Urinary bladder (tissue), 4 donors: ENCODE data around the gene PDE8B. TPM values are rescaled to one million over a fixed set of nuclear protein-coding genes. Genes with fewer than 3 reads are reported as not detected.

Experiments
- DNase-seq: peaks from one replicate; pipeline ENCODE4 v3.0.0-alpha.2; 2015; ENCODE audit errors: extremely low spot score
- H3K27ac ChIP-seq: one replicate; pipeline ENCODE4 v1.5.1; 2013; ENCODE audit warnings: low read depth, mild to moderate bottlenecking, moderate library complexity
- H3K36me3 ChIP-seq: one replicate; pipeline ENCODE4 v1.6.1; 2013; ENCODE audit warnings: mild to moderate bottlenecking, moderate library complexity; ENCODE audit not compliant: insufficient read depth
- H3K4me1 ChIP-seq: one replicate; pipeline ENCODE4 v1.6.1; 2013; ENCODE audit warnings: mild to moderate bottlenecking, moderate library complexity; ENCODE audit not compliant: insufficient read depth
- H3K4me3 ChIP-seq: one replicate; pipeline ENCODE4 v1.5.1; 2013; ENCODE audit warnings: low read depth, low read length
- WGBS: extraction: QIAGEN DNeasy Blood & Tissue Kit; methylation state at CpG from one replicate; pipeline ENCODE4 v1.1.7; 2013; 5-methylcytosine and 5-hydroxymethylcytosine counted together
- polyA plus RNA-seq: library from polyadenylated mRNA; stranded (reverse); fragments of 200-250 nt; gene quantifications from one replicate; pipeline ENCODE4 v1.2.3, GENCODE V29; 2013
- total RNA-seq: library from RNA; depleted of rRNA; stranded (reverse); fragments of >200 nt; gene quantifications from one replicate; pipeline ENCODE4 v1.2.3, GENCODE V29; 2014
- donor health status: healthy with polysubstance abuse.
- donor health status: healthy.

PDE8B gene
- total and polyA plus RNA-seq, 2 donors = 2.4 to 2.9 TPM

DNA sequence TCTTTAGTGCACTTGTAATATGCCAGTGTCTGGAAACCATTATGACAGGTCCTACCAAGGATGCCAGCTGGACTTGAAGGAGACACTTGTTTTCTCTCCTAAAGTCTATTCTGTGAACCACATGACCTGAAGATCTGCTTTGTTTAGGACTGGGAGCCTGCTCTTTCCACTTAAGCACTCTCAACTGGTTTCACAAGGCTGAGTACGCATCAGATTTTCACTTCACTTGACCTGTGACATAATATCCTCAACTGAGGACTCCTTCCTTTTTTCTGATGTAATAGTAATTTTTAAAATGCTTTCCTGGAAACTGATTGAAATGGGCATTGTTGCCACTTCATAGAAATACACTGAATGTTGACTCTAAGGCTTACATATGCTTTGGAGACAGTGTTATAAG, 52.2 kb downstream of the PDE8B start:
- Histone ChIP-seq H3K36me3 (no peaks in the 10 kb centered on the region), H3K4me1 (no peaks in the 10 kb centered on the region), H3K27ac (no peak overlapping the region), H3K4me3 (no peak overlapping the region)
- 79% methylated on average over 1 of the region's 1 CpG for WGBS
- no peak for DNase-seq

DNA sequence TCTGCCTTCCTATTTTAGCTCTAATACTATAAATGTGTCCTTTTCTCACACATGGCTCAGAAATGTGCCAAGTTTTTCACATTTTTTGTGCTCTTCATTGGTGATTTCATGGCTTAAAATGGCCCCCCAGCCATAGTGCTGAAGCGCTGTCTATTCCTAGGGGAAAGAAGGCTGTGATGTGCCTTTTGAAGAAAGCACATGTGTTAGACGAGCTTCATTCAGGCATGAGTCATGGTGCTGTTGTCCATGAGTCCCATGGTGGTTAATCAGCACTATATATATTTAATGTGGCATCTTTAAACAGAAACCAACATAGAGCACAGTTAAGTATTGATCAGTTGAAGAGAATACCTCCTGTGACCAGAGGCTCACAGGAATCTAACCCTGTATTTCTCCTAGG, 55.8 kb downstream of the PDE8B start:
- no peaks in the 10 kb centered on the region for H3K4me1 ChIP-seq
- WGBS = 82% methylated on average over 2 of the region's 2 CpGs
- DNase-seq = no peak
- H3K27ac ChIP-seq = no peak overlapping the region
- no peak overlapping the region for H3K4me3 ChIP-seq
- no peaks in the 10 kb centered on the region for H3K36me3 ChIP-seq

DNA sequence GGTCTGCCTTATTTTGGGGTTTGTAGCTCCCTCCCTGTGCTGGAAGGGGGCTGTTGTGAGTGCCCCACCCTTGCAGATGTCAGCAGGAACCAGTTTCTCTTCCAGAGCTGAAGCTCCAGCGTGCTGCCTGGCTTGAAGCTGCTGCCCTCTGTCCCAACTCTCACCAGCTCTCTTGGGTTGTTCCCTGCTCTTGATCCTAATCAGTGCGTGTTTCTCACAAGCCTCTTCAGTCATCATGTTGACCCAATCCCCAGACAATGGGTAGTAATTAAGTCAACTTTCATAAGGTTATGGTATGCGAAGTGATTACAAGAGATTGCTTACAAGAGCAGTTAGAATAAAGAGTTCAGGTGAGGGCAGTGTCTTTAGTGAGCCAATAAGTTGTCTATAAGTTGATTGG, 57.0 kb downstream of the PDE8B start:
- Histone ChIP-seq H3K36me3 (no peaks in the 10 kb centered on the region), H3K4me3 (no peak overlapping the region), H3K4me1 (no peaks in the 10 kb centered on the region), H3K27ac (no peak overlapping the region)
- 76% methylated on average over 3 of the region's 3 CpGs for WGBS
- no peak for DNase-seq

- DNase-seq = no peak
- no peaks in the 10 kb centered on the region for H3K4me1 ChIP-seq
- H3K36me3 ChIP-seq = no peaks in the 10 kb centered on the region
- 45% methylated on average over 1 of the region's 1 CpG for WGBS
- no peak overlapping the region for H3K4me3 ChIP-seq
- H3K27ac ChIP-seq = no peak overlapping the region
These were observed 61.7 kb downstream of the PDE8B start for GRCh38 chr5:77272206-77272605.

- Histone ChIP-seq H3K4me1 (no peaks in the 10 kb centered on the region), H3K36me3 (no peaks in the 10 kb centered on the region), H3K4me3 (no peak overlapping the region), H3K27ac (no peak overlapping the region)
- no peak for DNase-seq
- WGBS = 86% methylated on average over 4 of the region's 4 CpGs
These were observed 67.3 kb downstream of the PDE8B start for GRCh38 chr5:77277759-77278158.

DNA sequence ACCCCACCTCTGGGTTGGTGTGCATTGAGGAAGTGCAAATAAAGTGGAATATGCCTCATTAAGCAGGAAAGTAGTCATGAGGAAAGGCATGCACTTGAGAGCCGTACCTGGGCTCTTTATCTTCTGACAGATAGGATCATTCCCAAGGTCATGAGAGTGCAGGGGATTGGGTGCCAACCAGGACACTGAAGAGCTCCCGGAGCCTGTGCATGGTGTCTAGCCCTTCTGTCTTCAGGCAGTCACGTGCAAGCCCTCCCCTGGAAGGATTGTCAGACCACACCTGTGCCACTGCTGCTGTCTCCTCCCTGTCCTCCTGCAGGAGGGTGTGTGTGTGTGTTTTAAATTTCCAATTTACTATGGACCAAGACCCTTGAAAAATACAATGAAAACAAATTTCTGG, 69.6 kb downstream of the PDE8B start:
- 80% methylated on average over 3 of the region's 3 CpGs for WGBS
- H3K36me3 ChIP-seq = no peaks in the 10 kb centered on the region
- H3K27ac ChIP-seq = no peak overlapping the region
- no peak for DNase-seq
- no peak overlapping the region for H3K4me3 ChIP-seq
- H3K4me1 ChIP-seq = no peaks in the 10 kb centered on the region

GRCh38 chr5:77281969-77282336, 71.5 kb downstream of the PDE8B start:
- Histone ChIP-seq H3K4me3 (no peak overlapping the region), H3K36me3 (no peaks in the 10 kb centered on the region), H3K4me1 (no peaks in the 10 kb centered on the region), H3K27ac (no peak overlapping the region)
- DNase-seq = no peak
- WGBS = 81% methylated on average over 3 of the region's 3 CpGs

DNA sequence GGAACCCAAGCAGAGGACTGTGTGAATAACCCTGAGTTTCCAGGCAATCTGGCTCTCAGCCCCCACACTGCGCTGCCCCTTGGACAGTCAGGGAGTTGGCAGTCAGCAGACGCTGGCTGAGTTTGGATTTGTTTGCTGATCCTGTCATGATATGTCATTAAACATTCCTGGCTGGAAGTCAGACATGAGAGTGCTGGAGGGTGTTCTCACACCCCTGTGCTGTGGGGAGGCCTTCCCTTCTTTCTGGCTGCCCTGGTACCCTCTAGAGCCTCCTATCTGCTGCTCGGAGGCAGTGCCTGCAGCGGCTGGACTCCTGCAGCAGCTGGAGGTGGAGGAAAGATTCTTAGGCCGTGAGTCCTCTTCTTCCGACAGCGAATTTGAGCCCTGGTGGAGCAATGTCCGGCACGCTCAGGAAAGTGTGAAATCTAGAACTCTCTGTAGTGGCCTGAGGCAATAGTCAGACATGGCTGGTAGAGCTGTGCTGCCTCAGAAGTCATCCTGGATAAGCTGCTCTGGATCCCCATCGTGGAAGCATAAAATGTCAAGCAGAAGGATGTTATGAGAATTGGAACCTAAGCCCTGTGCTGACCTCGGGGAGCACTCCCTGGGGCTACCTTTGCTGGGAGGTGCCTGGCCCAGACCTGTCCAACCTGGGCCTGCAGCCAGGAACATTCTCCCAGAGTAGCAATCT, 72.0 kb downstream of the PDE8B start:
- no peak overlapping the region for H3K27ac ChIP-seq
- 64% methylated on average over 11 of the region's 11 CpGs for WGBS
- DNase-seq = no peak

DNA sequence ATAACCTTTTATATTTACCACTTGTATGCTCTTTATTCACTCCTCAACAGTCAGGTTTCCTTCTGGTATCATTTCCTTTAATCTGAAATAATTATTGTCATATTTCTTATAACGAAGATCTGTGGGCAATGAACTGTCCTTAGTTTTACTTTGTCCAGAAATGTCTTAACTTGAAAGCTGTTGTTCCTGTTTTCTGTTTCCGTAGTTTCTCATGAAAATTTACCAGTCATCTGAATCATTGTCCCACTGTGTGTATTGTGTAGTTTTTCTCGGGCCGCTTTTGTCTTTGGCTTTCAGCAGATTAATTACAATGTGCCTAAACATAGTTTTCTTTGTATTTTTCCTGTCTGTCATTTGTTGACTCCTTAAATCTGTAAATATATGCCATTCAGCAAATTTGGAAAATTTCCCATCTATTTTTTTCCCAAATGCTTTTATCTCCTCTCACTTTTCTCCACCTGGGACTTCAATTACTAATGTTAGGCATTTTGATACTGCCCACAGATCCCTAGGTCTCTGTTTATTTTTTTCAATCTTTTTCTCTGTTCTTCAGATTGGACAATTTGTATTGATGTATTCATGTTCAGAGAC, 74.9 kb downstream of the PDE8B start:
- 81% methylated on average over 4 of the region's 4 CpGs for WGBS
- H3K27ac ChIP-seq = no peak overlapping the region
- no peaks in the 10 kb centered on the region for H3K4me1 ChIP-seq
- no peak overlapping the region for H3K4me3 ChIP-seq
- no peak for DNase-seq
- no peaks in the 10 kb centered on the region for H3K36me3 ChIP-seq

More for the DNA sequence above, 72.0 kb downstream of the PDE8B start:
- Histone ChIP-seq H3K4me1 (no peaks in the 10 kb centered on the region), H3K4me3 (no peak overlapping the region), H3K36me3 (no peaks in the 10 kb centered on the region)

GRCh38 chr5:77292026-77292757, 81.7 kb downstream of the PDE8B start:
- Histone ChIP-seq H3K27ac (no peak overlapping the region), H3K4me3 (no peak overlapping the region), H3K36me3 (no peaks in the 10 kb centered on the region), H3K4me1 (no peaks in the 10 kb centered on the region)
- no peak for DNase-seq
- 76% methylated on average over 3 of the region's 3 CpGs for WGBS

DNA sequence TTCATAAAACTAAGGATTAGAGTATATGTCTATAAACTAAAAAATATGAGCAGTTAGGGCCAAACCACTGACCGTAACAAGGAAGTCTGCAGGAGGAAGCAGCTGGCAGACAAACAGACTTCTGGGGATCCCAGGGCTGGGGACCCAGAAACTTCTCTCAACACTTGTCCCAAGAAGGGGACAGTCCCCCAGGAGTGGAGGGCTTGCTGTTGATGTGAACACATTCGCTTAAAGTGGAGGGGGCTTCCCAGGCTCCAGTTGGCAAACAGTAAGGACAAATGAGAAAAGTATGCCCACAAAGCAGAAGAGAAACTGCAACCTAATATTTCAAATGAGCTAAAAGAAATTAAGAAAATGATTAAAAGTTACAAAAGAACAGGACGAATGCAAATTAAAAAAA, 83.7 kb downstream of the PDE8B start:
- Histone ChIP-seq H3K4me3 (no peak overlapping the region), H3K27ac (no peak overlapping the region), H3K4me1 (no peaks in the 10 kb centered on the region), H3K36me3 (no peaks in the 10 kb centered on the region)
- 68% methylated on average over 3 of the region's 3 CpGs for WGBS
- no peak for DNase-seq

GRCh38 chr5:77295863-77296378, 85.4 kb downstream of the PDE8B start:
- Histone ChIP-seq H3K4me3 (no peak overlapping the region), H3K27ac (no peak overlapping the region), H3K36me3 (no peaks in the 10 kb centered on the region), H3K4me1 (no peaks in the 10 kb centered on the region)
- no peak for DNase-seq
- WGBS = 78% methylated on average over 4 of the region's 4 CpGs

GRCh38 chr5:77298146-77298545, 87.7 kb downstream of the PDE8B start:
- no peak for DNase-seq

DNA sequence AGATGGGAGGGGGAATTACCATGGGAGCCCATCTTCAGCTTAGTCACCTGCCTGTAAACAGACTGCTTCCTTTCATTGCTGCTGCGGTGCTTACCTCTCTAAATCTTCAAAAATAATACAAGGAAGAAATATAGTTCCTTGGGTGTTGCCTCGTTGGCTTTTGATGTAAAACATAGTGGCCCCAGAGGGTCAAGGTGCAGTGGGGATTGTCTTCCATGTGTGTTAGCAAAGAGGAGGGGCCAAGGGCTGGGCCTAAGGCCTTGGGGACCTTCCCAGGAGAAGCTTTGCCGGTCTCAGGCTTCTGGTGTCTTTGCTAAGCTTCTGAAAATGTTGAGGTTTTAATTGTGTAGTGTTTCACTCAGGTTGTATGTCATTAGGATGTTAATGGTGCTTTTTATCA, 90.0 kb downstream of the PDE8B start:
- H3K4me3 ChIP-seq = no peak overlapping the region
- WGBS = 83% methylated on average over 3 of the region's 3 CpGs
- no peak overlapping the region for H3K27ac ChIP-seq
- no peaks in the 10 kb centered on the region for H3K36me3 ChIP-seq
- no peaks in the 10 kb centered on the region for H3K4me1 ChIP-seq
- no peak for DNase-seq

More at GRCh38 chr5:77298146-77298545, 87.7 kb downstream of the PDE8B start:
- WGBS = 93% methylated on average over 3 of the region's 3 CpGs
- no peaks in the 10 kb centered on the region for H3K36me3 ChIP-seq
- no peak overlapping the region for H3K4me3 ChIP-seq
- no peak overlapping the region for H3K27ac ChIP-seq
- H3K4me1 ChIP-seq = no peaks in the 10 kb centered on the region
